Stimulated activated CD4-positive, alpha-beta T cell treated with anti-CD3 and anti-CD28 coated beads, Interleukin-4, amount 100 ng/mL, for 48 hours (primary cell): ENCODE measurements around the gene MRPS34.
A peak's percentile ranks its signal among the peaks of the same experiment; 100 is the strongest.

Experiments used
- DNase-seq, 2 donors: peaks; one replicate each; pipeline ENCODE4 v3.0.0-alpha.2; 2020; ENCODE audit warnings: low read depth in 2 of 2

Gene MRPS34

DNA sequence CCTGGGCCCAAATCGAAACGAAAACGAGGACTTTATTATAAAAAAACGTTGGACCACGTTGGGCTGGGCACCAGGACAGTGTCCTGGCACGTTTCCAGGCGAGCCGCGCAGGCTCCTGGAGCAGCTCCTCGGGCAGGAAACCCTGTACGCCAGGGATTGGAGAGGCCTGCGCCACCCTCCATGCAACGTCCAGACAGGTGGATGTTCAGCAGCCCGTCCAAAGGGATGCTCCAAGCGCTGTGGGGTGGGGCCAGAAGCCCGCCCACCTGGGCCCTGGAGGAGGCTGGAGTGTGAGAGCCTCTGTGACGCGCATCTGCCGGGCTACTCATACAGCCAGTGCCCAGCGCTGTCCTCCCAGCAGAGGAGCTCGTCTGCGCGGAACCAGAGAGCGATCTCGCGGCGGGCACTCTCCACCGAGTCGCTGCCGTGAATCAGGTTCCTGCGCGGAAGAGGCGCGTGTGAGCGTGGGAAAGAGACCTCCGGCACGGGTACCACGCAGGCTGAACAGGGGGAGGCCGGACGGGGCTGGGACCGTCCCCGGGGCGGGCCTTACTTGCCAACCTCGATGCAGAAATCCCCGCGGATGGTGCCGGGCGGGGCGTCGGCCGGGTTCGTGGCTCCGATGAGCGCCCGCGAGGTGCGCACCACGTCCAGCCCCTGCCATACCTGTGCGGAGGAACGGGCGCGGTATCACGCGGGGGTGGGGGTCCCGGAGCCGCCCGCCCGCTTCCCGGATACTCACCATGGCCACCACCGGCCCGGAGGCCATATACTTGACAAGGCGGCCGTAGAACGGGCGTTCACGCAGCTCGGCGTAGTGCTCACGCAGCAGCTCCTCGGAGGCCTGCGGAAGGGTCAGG is 2.4 kb downstream of the MRPS34 start:
- peak; percentile 38 for DNase-seq

DNA sequence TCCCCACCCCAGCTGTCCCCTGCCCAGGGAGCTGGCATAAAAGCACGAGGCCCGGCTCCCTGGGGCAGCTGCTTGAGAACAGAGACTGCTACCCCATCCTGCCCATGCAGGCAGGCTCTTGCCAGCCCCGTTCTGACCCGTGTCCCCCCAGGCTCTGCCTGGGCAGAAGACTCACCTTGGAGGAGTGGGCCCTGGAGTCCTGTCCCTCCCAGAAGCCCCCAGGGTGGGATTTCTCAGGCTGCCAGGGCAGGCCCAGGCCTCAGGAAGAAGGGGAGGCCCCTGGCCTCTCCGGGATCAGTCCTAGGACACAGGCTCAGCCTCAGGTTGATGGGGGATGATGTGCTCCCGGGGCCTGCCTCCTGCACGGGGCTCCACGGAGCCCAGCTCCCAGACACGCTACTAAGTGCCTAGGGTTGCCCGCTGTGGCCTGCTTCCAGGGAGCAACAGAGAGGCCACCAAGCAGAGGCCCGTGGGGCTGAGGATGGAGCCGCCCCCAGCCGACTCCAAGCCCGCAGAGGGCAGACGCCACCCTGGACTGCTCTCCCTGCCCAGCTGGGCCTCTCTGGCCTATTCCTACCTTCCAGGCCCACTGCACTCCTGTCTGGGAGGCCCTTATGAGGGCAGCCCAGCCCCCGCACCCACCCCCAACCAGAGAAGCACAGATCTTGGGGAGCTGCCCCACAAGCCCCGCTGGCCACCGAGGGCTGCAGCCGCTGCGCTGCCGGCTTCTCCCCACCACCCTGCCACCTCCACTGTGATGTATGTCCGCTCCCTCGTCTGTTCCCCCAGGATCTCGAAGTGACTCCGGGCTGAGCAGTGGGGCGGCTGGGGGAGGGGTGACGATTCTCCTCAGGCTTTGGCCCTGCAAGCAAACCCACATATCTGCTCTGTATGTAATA is 3.3 kb downstream of the MRPS34 start:
- DNase-seq: no peak

DNA sequence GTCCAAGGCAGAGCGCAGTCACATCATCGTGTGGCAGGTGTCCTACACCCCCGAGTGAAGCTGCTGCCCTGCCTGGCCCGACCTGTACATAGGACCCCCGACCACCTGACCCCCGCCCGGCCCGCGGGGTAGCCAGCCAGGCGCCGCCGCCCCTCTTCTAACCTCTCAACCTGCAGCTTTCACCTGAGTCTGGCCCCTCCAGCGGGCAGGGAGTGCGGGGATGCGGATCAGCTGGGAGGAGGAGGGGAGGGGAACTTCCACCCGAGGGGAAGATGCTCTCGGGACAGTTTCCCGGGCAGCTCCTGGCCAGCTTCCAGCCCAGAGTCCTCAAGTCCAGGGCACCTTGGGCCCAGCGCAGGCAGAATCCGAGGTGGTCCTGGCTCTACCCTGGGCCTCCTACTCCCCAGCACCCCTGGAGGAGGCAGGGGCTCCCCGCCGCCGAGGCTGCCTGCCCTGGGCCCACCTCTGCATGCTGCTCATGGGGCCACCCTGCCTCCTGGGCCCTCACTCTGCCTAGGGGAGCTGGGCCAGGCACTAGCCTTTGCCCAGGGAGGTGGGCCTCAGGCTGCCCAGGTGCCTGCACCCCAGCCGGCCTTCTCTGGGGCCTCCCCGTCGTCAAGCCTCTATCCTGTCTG is 4.0 kb downstream of the MRPS34 start:
- DNase-seq: no peak

DNA sequence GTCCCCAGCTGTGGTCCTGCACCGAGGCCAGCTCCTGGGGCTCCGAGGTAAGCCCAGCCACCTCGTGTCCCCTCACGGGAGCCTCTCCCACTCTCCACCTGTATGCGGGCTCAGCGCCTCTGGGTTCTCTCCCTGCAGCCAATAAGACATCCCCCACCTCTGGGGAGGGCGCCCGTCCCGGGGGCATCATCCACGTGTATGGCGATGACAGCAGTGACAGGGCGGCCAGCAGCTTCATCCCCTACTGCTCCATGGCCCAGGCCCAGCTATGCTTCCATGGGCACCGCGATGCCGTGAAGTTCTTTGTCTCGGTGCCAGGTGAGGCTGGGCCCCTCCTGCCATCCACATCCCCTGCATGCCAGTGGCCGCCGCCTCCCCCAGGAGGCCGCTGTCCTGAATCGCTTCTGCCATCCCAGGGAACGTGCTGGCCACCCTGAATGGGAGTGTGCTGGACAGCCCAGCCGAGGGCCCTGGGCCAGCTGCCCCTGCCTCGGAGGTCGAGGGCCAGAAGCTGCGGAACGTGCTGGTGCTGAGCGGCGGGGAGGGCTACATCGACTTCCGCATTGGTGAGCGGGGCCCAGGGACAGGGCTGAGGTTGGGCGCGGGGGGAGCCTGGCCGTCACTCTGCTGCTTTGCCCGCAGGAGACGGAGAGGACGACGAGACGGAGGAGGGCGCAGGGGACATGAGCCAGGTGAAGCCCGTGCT is 4.7 kb downstream of the MRPS34 start:
- no peak for DNase-seq

DNA sequence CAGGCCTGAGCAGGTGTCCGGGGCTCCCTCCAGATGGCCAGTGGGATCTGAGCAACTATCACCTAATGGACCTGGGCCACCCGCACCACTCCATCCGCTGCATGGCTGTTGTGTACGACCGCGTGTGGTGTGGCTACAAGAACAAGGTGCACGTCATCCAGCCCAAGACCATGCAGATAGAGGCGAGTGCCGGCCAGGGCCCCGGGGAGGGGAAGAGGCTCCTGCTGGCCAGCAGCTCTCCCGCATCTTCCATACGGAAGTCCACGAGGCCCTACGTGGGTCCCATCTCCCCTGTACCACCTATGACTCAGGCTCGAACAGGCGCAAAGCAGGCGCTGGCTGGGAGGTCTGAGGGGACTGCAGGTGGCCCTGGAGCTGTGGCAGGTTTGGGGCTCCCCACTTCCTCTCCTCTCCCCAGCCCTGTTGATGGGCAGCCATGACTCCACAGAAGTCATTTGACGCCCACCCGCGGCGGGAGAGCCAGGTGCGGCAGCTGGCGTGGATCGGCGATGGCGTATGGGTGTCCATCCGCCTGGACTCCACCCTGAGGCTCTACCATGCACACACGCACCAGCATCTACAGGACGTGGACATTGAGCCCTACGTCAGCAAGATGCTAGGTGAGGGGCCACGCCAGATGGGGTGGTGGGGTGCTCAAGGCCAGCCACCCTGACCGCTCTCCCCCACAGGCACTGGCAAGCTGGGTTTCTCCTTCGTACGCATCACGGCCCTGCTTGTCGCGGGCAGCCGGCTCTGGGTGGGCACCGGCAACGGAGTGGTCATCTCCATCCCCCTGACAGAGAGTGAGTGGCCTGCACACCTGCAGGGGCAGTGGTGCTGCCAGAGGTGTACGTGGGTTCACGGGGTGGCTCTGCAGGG is 5.6 kb downstream of the MRPS34 start:
- DNase-seq: no peak

DNA sequence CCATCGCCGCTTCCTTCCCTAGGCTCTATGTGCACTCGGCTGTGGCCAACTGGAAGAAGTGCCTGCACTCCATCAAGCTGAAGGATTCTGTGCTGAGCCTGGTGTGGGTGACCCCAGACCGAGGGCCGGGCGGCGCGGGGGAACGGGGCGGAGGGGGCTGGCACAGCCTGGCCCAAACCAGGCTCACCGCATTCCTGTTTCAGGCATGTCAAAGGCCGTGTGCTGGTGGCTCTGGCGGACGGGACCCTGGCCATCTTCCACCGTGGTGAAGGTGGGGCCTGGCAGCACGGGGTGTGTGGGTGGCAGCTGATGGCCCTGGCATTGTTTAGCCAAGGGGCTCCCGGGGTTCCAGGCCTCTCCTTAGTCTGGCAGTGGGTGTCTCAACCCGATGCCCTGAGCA is 6.2 kb downstream of the MRPS34 start:
- DNase-seq: no peak

DNA sequence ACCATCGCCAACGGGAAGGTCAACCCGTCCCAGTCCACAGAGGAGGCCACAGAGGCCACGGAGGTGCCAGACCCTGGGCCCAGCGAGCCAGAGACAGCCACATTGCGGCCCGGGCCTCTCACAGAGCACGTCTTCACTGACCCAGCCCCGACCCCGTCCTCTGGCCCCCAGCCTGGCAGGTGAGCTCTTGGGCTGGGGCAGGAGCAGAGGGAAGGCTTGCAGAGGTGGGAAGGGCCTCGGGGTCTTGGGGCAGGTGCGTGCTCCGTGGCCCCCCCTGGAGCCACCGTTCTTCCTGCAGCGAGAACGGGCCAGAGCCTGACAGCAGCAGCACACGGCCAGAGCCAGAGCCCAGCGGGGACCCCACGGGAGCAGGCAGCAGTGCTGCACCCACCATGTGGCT is 6.7 kb downstream of the MRPS34 start:
- DNase-seq: no peak

DNA sequence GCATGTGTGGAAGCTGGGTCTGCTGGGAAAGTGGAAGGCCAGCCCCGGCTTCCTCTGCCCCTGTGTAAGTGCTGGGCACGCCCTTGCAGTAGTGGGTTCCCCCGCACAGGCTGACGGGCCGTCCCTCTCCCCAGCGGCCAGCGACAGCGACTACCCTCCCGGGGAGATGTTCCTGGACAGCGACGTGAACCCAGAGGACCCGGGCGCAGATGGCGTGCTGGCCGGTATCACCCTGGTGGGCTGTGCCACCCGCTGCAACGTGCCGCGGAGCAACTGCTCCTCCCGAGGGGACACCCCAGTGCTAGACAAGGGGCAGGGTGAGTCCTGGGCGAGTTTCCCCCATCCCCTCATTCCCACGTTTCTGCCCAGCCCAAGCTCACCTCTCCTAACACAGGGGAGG is 7.1 kb downstream of the MRPS34 start:
- no peak for DNase-seq

DNA sequence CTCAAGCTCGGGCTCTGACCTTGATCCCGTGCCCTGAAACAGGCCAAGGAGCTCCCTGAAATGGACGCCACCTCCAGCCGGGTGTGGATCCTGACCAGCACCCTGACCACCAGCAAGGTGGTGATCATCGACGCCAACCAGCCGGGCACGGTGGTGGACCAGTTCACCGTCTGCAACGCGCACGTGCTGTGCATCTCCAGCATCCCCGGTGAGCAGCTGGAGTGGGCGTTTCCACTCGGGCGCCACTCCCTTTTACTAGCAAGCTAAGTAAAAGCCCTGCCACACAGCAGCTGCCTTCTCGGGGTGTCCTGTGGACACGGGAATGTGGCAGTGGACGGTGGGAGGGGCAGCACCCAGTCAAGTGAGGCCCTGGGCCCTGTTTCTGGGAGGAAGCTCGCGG is 8.0 kb downstream of the MRPS34 start:
- no peak for DNase-seq

DNA sequence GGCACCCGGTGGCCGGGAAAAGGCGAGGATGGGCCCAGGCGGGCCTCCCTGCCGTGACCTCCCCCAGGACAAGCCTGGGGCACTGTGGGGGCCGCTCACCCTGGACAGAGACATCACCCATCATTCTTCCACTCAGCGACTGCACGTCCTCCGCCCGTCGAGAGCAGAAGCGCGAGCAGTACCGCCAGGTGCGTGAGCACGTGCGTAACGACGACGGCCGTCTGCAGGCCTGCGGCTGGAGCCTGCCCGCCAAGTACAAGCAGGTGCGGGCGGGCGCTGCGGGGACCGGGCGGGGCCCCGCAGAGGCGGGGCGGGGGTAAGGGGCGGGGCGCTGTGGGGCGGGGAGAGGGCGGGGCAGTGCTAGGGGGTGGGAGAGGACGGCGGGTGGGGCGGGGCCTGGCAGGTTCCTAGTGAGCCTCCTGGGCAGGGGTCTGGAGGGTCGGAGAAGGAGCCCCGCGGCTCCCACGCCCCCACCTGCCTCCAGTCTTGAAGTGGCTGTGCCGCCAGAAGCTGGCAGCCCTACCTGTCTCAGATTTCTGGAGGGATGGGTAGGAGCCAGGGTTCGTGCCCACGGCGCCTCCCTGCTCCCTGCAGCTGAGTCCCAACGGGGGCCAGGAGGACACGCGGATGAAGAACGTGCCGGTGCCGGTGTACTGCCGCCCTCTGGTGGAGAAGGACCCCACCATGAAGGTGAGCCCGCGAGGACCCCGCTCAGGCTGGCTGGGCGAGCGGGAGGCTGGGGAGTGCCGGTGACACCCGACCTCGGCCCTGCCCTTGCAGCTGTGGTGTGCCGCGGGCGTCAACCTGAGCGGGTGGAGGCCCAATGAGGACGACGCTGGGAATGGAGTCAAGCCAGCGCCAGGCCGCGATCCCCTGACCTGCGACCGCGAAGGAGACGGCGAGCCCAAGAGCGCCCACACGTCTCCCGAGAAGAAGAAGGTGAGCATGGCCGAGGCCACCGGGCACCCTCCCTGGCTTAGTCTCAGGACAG is 9.1 kb downstream of the MRPS34 start:
- DNase-seq: no peak

DNA sequence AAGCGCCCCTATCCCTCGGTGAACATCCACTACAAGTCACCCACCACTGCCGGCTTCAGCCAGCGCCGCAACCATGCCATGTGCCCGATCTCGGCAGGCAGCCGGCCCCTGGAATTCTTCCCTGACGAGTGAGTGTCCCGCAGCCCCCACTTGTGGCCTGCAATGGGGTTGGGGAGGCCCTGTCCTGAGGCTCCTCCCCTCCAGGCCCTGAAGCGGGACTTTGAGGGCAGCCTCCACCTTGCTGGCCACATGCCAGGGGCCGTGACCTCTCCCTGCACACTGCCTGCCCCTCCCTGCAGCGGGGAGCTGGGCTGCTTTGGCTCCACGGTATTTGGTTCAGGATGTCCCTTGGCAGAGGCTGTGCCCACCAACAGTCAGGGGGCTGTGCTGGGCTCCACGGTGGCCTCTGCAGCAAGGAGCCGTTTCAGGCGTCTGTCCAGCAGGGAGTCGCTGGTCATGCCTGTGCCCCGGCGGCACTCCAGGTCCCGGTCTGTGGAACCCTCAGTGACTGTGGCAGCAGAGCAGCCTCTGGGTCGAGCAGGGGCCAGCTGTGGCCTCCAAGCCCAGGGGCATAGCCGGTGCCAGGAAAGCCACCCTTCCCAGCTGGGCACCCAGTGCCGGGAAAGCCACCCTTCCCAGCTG is 9.9 kb downstream of the MRPS34 start:
- DNase-seq: no peak

DNA sequence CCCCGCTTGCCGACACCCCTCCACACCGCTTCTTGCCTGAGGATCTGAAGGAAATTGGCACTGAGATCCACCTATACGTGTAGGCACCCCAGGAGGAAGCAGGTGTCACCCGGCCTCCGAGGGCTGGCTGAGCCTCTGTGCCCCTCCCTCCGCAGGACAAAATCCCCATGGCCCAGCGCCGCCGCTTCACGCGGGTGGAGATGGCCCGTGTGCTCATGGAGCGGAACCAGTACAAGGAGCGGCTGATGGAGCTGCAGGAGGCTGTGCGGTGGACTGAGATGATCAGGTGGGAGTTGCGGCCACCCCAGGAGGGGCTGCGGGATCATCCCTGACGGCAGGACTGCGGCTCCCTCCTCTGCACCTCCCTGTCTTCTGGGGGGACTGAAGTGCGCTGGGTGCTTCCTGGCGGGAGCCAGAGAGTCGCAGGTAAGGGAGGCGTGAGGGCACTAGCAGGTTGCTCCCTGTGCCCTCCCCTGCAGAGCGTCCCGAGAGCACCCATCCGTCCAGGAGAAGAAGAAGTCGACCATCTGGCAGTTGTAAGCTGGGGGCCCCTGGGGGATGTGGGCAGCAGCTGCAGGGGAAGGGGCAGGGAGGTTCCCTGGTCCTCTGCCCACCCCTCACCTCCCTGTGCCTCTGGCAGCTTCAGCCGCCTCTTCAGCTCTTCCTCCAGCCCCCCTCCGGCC is 10.6 kb downstream of the MRPS34 start:
- DNase-seq: no peak

DNA sequence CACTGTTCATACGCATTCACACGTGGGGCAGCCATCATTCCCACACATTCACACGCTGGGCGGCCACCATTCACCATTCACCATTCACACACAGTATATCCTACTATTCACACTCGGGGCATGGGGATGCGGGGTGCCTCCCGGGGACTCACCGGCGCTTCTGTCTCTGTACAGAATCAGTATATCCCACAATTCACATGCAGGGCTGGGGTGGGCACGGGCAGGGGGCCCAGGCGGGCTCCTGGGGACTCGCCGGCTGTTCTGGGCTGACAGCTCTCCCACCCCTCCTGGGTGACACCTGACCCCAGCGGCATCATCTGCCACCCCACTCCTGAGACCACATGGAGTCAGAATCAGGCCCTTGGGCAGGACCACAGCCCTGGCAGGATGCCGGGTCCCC is 11.2 kb downstream of the MRPS34 start:
- DNase-seq: no peak

DNA sequence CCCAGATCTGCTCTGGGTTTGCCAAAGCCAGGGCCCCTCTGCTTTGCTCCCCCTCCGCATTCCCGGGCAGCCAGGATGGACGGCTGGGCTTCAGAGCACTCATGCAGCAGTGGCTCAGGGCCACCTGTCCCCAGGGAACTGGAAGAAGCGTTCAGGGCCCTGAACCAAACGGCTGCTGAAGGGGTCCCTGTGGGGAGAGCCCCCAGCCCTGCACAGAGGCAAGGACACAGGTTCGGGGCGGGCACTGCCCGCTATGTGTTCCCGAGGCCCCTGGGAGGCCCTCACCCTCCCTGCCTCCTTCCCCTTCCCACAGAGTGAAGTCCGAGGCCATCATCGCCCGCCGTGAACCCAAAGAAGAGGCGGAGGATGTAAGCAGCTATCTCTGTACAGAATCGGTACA is 12.0 kb downstream of the MRPS34 start:
- DNase-seq: no peak

DNA sequence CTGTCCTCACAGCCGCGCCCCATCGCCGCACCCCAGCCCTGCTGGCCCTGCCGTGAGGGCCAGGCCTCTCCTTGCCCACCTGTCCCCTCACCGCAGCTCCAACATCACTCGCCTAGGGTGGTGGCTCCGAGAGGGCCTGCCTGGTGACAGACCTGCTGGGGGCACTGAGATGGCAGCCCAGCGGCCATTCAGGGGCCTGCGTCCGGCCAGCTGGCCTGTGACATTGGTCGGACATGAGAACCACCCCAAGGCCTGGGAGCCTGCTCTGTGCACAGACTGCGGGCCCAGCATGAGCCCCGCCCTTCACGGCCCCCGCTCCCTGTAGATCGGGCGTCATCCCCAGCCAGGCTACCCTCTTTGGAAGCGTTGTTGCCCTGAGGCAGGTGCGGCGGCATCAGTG is 13.4 kb downstream of the MRPS34 start:
- no peak for DNase-seq

DNA sequence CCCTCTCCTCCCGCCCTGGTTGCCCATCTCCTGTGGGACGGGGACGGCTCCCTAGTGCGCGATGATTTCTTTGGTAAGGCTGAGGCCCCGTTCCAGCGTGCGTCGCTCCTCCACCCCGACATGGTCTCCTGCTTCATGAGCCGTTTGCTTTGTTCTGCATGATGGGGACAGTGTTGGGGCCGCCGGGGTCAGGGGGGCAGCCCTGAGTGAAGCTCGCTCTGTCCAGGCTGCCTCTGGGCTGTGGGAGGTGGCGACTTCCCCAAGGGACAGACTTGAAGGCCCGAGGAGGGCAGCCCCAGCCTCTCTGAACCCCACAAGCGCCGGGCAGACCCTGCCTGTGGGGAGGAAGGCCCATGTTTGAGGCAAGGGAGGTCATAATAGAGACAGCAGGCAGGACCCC is 14.0 kb downstream of the MRPS34 start:
- no peak for DNase-seq

DNA sequence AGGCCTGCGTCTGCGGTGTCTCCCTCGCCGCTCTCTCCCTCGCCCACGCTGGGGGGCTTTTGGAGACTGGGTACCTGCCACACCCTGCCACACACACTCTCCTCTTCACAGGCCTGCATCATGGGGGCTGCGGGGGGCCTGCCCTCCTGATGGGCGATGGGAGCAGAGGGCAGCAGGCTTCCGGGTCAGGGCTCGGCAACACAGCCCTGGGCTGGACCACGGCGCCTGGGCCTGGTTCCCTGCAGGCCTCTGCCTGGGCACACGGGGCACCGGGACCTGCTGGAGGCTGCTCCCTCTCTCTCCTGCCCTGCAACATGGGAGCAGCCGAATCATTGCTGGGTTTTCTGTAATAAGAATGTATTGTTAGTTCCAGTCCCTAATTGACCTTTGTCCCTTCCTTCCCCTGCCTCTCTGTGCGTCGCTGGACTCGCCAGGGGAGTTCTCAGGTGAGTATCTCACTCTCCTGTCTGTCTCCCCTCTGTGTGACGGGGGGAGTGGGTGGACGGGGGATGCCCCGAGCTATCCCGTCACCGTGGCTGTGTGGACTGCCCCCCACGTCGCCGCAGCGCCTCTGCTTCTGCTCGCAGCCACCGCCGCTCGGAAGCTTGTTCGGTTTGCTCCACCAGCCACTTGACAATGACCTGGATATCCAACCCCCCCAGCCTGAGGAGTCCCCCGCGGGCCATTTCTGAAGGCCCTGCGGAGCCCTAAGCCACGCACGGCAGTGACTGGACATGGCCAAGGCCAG is 15.0 kb downstream of the MRPS34 start:
- DNase-seq: no peak

DNA sequence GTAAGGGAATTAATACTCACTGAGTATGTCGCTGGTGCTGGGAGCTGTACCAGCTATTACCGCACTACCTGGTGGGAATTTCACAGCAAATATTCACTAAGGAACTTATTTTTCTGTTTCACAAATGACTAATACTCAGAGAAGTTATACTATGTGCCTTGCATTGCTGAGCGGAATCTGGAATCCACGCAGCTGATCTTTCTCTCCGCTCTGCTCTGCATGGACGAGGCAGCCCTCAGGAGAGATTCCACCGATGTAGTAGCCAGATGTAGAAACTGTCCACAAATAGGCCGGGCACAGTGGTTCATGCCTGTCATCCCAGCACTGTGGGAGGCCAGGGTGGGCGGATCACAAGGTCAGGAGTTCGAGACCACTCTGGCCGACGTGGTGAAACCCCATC is 18.7 kb downstream of the MRPS34 start:
- no peak for DNase-seq
